ENCODE data around the gene C17orf50.
"Not testable (repeated sequence)": the region's sequence is repeated elsewhere in the genome, so short reads cannot be mapped to it uniquely, and the experiment has no call there.

C17orf50 gene

DNA sequence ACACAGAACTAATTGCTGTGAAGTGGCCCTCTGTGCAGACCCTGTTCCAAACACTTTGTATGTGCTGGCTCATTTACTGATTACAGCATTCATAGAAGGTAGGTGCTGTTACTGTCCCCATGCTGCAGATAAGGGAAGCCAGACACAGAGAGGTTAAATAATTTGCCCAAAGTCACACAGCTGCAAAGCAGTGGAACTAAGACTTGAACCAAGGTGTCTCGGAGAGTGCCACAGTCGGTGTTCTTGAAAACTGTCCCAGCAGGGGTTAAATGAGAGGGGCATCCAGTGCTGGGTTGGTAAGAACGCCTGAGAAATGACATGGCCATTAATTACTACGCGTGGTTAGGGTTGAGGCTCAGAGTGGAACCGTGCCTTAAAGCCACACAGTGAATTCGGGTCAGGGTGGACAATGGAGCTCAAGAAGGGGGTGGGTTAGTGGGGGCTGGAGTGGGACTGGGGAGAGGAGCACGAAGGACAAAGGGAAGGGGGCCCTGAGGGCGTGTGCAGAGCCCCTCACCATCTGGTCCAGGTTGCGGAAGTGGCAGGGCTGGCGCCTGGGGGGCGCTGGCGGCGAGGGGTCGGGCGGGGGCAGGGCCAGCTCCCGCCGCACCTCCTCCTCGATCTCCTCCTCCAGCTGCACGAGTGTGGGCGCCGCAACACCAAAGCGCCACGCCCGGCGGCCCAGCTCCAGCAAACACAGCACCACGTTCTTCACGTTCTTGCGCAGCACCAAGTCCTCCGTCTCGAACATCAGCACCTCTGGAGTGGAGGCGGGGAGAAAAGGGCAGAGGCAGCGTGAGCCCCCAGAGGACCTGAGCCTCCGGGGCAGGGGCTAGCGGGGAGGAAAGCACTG lies 10.9 kb upstream of the C17orf50 start:
- Histone ChIP-seq H3K4me3 (no peak overlapping the region), H3K27ac (peak overlapping the region in 3 of 21 experiments; percentile 24 to 41 (median 29))

DNA sequence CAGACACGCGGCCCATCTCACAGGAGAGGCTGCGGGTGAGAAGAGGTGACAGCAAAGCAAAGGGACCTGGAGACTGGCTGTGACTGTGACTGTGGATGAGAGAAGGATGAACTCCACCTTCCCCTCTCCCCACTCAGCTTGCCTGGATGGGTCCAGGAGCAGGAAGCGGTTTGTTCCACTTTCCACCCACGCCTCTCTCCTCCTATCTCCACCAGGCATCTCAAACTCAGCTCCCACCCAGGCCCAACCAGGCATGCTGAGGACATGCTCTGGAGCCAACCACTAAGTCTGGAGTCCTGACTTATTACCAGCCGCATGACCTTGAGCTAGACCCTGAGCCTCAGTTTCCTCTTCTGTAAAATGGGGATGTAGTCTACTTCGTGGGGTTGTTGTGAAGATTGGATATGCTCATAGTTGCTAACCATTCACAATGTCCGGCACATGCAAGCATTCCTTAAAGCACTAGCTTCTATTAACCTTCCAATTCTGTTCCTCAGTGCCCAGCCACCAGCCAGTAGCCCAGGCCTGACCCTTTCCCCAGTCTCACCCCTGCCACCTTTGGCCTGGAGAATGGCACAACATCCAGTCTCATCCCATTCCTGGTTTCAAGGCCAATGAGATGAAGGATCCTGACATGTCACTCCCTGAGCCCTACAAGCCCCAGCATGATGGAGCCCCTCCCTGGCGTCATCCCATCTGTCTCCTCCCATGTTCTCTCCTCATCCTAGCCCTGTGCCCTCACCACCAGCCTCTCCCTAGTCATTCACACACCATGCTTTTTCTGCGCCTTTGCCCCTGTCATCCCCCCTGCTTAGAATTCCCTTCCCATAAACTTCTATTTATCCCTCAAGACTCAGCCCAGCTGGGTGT lies 9.9 kb upstream of the C17orf50 start:
- no peak overlapping the region for H3K4me3 ChIP-seq
- H3K27ac ChIP-seq = peak overlapping the region in 2 of 21 experiments; percentile 24 to 29

DNA sequence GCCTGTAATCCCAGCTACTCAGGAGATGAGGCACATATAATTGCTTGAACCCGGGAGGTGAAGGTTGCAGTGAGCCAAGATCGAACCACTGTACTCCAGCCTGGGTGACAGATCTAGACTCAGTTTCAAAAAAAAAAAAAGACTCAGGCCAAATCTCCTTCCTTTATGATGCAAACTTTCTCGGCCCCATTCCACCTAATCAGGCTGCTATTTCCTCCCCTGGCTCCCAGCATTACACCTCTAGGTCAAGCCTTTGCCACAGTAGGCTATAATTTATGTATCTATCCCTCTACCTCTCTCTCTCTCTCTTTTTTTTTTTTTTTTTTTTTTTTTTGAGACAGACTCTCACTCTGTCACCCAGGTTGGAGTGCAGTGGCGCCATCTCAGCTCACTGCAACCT lies 9.1 kb upstream of the C17orf50 start:
- not testable (repeated sequence) for H3K27ac ChIP-seq, H3K4me3 ChIP-seq

DNA sequence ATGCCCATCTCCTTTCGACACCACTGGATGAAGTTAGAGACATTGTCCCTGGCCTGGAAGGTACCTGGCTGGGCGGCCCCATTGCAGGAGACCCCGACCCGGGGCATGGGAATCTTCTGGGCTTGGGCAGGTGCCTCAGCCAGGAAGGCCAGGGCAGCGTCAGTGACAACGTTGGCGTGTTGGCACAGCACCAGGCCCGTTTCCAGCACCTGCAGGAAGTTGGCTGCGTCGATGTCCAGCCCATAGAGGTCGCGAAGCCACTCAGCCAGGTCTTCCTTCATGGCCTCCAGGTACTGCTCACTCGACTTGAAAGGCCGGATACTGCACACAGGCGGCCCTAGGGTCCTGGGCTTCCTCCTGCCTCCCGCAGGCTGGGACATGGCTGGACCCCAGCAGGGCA lies 8.2 kb upstream of the C17orf50 start:
- no peak overlapping the region for H3K4me3 ChIP-seq
- no peak overlapping the region for H3K27ac ChIP-seq

DNA sequence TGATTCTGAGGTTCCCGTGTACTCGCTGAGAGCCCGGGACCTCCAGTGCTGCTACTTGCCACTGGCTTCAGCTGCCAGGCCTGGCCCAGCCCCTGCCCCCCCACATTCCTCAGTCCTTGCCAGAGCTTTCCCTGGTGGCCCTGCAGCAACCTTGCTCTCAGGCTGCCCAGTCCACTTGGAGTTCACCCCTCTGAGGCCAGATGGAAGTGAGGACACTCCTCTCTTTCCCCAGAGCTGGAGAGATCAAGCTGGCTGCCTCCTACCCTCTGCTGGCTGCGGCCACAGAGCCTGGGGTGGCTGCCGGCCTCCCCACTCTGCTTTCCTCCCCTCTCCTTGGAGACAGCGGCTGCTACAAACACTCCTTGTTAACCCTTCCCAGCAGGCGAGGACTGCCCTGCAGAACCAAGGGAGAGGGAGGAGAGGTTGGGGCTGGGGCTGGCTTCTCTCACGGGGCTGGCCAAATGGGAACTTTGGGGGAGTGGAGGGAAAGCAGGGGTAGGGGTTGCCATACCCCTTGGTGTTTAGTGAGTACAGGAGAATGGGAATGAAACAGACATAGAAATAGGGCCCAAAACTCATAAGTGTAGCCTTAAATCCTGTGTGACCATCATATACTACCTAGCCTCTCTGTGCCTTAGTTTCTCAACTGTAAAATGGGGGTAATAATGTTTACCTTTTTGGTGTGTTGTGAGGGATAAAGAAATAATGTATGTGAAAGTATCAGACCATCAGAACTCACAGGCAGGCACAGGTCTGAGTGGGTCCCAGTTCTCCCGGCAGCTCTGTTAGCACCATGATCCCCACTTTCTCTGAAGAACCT lies 7.5 kb upstream of the C17orf50 start, which contains the start of gene GAS2L2:
Gene GAS2L2 (minus strand): TSS at position 295 of the 820 bp plus-strand sequence. CDS start 389 bp downstream, outside the sequence.
- H3K27ac ChIP-seq = no peak within 1 kb of the TSS
- H3K4me3 ChIP-seq = no peak within 1 kb of the TSS

DNA sequence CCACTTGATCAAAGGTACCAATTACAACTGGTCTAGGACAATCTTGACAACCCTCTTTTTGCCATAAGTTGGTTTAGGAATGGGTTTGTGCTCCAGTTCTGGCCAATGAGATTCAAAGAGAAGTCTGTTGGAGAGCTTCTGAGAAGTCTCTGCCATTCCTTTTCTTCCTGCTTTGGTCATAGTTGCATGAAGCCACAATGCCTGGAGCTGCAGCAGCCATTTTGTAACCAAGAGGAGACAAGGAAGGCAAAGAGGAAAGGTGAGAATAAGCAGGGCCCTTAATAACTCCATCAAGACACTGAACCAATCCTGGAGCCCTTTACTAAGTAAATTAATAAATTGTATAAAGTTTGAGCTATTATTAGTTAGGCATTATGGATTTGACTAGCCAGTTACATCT lies 3.4 kb upstream of the C17orf50 start:
- Histone ChIP-seq H3K4me3 (no peak overlapping the region), H3K27ac (no peak overlapping the region)

DNA sequence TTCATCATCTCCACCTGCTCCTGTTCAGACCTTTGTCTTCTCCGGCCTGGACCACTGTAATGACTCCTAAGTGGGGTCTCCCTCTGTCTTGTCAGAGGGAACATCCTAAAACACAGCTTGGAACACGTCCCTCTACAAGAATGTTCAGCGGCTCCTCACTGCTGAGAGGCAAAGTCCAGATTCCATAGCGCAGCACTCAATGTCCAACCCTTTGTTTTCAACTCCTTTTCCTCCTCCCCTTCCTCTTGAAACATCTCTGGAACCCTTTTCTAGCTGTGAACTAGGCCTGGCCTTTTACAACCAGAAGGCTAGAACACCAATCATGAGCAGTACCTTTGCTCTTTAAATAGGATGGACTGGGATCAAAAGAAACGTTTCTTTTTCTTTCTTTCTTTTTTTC lies 914 bp downstream of the C17orf50 start:
- H3K4me3 ChIP-seq = no peak overlapping the region
- H3K27ac ChIP-seq = no peak overlapping the region

DNA sequence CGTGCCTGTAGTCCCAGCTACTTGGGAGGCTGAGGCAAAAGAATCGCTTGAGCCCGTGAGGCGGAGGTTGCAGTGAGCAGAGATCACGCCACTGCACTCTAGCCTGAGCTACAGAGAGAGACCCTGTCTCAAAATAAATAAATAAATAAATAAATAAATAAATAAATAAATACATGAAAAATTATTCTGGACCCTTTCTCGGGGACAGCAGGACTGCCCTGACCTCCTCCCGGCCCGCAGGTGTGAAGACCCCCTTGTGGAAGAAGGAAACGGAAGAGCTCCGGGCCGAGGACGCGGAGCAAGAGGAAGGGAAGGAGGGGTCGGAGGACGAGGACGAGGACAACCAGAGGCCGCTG lies 3.1 kb downstream of the C17orf50 start:
- Histone ChIP-seq H3K27ac (peak overlapping the region in 2 of 21 experiments; percentile 4 to 48), H3K4me3 (peak overlapping the region in 6 of 7 experiments; percentile 29 to 49 (median 39))

DNA sequence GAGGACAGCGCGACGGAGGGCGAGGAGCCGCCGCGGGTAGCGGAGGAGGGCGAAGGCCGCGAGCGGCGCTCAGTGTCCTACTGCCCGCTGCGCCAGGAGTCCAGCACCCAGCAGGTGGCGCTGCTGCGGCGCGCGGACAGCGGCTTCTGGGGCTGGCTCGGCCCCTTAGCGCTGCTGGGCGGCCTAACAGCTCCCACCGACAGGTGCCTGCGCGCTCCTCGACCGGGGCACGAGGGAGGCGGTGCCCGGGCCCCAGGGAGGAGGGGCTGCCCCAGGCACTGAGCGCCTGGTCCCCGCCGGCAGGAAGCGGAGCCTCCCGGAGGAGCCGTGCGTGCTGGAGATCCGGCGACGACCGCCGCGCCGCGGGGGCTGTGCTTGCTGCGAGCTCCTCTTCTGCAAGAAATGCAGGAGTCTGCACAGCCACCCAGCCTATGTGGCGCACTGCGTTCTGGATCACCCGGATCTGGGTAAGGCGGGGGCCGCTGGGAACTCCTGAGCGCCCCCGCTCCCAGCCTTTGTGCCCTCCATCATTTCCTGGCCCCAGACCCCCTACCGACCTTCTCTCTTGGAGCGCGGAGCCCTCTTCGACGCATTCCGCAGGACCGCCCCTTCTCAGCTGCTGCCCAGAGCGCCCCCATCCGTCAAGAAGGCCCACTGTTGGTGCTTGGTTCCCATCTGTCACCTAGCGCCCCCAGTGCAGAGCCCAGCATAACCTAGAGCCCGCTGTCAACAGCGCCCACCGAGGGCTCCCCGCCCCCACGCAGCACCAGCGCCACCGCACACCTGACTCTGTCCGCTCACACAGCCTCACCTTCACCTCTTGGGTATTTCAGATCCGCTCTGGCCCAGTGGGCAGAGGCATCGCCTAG lies 3.7 kb downstream of the C17orf50 start:
- peak overlapping the region in 5 of 21 experiments; percentile 4 to 48 (median 21) for H3K27ac ChIP-seq
- H3K4me3 ChIP-seq = peak overlapping the region; percentile 29 to 49 (median 38)

DNA sequence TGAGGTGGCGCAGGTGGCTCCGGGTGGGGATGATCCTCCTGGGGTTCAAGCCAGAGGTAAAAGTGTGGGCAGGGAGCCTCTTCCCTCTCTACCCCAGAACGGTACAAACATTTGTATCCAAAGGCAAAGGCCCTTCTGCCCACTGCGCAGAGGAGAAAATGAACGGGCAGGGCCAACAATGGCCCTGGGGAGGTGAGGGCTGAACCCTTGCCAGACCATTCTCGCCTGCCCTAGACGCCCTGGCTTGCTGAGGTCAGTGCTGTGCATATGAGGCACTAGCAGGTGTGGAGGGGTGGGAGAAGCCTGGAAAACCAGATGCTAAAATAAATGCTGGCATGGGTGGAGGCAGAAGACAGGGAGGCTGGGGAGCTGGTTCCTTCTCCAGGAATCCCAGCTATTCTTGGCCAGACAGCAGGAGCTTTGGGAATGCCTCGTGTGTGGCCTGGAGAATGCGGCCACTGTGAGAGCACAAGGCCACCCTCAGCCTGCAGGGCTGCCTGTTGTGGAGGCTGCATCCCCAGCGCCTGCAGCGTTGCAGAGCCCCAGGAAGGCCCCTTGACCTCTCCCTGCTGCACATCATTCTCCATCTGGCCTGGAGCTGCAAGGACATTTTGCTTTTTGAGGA lies 4.5 kb downstream of the C17orf50 start:
- H3K4me3 ChIP-seq = no peak overlapping the region
- no peak overlapping the region for H3K27ac ChIP-seq

DNA sequence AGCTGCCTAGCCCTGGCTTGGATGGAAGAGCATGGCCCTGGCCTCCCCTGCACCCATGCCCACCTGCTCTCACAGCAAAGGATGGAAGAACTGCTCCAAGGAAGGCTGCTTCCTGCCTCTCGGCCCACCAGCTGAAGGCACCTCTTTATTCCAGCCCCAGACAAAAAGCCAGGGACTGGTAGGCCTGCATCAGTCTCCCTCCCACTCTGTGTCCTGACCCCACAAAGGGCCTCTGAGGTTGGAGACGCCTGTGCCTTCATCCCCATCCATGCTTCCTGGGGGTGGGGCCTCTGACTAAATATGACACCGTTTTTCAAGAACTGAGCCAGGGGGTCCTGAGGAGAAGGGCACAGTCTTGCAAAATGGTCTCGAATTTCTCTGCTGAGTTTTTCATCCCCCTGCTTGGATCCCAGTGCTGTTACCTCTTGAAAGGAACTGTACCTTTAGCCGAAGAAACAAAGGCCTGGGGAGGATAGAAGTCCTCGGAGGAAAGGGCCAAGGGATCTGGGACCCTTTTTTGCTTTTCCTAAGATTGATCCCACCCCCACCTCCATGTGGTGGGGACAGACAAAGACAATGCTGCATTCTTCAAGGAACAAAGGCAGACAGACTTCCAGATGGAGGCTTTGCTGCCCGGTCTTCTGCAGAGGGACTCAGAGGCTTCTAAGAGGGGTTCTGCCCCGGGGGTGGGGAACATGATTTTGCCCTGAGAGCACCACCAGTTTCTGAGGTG lies 5.2 kb downstream of the C17orf50 start:
- H3K27ac ChIP-seq = no peak overlapping the region
- H3K4me3 ChIP-seq = no peak overlapping the region

DNA sequence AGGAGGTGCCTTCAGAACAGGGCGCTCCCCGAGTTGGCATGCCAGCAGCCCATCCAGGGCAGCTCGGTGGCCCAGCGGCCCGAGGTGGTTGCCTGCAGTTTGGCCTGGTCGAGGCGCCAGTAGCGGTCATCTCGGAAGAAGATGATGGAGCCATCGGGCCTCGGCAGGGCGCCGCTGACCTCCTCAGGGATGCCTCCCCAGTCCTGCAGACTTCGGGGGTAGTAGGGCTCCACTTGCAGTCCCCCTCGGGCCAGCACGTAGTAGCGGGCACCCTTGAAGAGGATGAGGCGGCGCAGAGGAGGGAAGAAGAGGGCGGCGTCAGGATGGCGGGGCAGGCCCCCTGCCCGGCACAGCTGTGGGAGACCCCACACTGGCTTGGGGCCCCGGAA lies 5.8 kb downstream of the C17orf50 start:
- Histone ChIP-seq H3K4me3 (no peak overlapping the region), H3K27ac (no peak overlapping the region)

DNA sequence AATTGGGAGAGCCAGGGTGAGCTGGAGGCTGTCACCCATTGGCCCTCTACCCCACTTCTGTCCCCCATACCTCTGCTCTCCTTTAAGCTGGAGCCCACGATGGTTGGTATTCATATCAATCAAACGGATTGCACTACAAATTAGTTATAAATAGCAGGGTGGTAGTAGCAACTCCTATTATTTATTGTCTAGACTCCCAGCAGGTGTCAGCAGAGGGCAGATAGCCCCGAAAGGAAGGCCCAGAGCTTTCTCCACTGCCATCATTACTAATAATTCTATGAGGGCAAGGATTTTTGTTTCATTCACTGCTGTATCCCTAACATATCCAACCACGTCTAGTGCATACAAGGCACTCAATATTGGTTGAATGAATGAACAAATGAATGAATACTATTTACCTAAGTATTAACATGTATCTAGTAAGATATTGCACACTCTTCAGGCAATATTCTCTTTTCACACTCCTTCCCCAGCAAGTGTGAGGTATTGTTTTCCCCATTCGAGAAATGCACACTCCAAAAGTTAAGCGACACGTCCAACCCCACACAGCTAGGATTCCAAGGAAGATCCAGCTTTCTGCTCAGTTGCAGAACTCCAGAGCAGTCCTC lies 6.3 kb downstream of the C17orf50 start:
- Histone ChIP-seq H3K4me3 (no peak overlapping the region), H3K27ac (no peak overlapping the region)

DNA sequence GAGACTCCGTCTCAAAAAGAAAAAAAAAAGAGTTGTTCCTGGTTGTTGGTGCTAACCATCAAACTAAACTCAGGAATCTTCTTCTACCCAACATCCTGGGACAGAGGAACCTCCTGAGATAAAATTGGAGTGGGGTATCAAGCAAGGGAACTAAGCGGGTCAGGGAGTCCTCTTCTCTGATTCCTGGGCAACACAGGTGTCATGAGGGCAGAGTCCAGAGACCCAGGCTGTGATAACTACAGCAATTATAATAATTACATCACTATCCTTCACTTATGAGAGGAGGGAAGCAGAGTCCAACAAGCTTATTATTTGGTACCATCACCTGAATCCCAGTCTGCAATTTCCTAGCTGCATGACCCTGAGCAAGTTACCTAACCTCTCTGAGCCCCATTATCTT lies 8.1 kb downstream of the C17orf50 start:
- Histone ChIP-seq H3K27ac (no peak overlapping the region), H3K4me3 (no peak overlapping the region)

DNA sequence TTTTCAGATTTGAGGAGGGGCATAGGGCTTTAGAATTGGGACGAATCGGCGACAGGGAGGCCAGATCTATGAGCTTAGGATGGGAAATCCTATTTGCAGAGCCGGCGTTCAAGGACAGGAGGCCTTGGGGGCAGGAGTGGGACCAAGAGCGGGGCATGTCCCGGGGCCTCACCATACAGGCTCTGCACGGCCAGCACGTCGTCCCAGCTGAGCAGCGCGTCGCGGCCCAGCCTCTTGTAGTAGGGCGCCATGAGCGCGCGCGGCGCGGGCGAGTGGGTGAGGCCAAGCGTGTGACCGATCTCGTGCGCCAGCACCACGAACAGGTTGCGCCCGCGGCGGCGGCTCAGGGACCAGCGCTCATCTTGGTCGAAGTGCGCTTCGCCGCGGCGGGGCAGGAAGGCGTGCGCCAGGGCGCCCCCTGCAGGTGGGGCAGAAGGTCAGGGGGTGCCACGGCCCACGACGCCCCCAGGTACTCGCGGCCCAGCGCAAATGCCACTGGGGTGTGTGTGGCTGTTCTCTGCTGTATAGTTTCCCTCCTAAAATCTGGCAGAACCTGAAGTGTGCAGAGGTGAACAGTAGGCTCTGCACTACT lies 9.3 kb downstream of the C17orf50 start:
- no peak overlapping the region for H3K27ac ChIP-seq
- no peak overlapping the region for H3K4me3 ChIP-seq

DNA sequence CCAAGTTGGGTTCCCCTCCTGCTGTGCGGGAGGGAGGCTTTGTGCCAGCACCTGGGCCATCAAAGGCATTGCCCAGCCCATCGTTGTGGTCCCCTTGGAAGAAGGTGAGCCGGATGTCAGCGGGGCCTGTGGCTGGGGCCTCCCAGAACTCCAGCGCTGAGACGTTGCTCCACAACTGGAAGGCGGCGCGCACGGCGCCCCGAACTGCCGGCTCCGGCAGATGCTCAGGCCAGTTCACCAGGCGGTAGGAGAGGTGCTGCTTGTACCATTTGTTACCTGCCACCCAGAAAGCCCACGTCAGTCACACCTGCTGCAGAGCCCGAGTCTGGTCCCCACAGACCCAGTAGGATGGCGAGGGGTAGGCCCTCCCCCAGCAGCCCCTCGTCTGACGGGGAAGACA lies 12.4 kb downstream of the C17orf50 start:
- Histone ChIP-seq H3K4me3 (no peak overlapping the region), H3K27ac (peak overlapping the region in 1 of 21 experiments; percentile 47)
